ENCODE measurements around the gene PUSL1. TPM values are rescaled to one million over a fixed set of nuclear protein-coding genes. Genes with fewer than 3 reads are reported as not detected.
A peak's percentile ranks its signal among the peaks of the same experiment; 100 is the strongest.

The PUSL1 gene
- total and polyA plus RNA-seq, 2 of the 13 experiments (the other 11 are each of a cell fraction or from before 2014, with no cell fraction given): 8.3 to 22.2 TPM

- TF ChIP-seq ZNF687 (CRISPR knock-in tag; IDR thresholded peaks at IDR 0.05) (peak; percentile 92), ZNF124 (CRISPR knock-in tag; IDR thresholded peaks at IDR 0.05) (peak; percentile 58; the same call in 1 of the 2 replicates), EHMT2 (IDR thresholded peaks at IDR 0.05; ENCODE audit: borderline replicate concordance, low read depth, low read length) (no peak), BCL3 (CRISPR knock-in tag; IDR thresholded peaks at IDR 0.05) (peak; percentile 78; the same call in 1 of the 2 replicates), BHLHE40 (IDR thresholded peaks at IDR 0.05; ENCODE audit: low read length) (no peak), ZNF503 (CRISPR knock-in tag; IDR thresholded peaks at IDR 0.05) (no peak), ZNF205 (CRISPR knock-in tag; IDR thresholded peaks at IDR 0.05) (no peak; the same call in 1 of the 2 replicates), THAP11 (CRISPR knock-in tag; IDR thresholded peaks at IDR 0.05) (no peak; the same call in 1 of the 2 replicates), PAX8 (CRISPR knock-in tag; IDR thresholded peaks at IDR 0.05; ENCODE audit: borderline replicate concordance) (no peak), ZSCAN29 (CRISPR knock-in tag; conservative IDR thresholded peaks at IDR 0.05) (peak; percentile 83), ZNF781 (CRISPR knock-in tag; IDR thresholded peaks at IDR 0.05; ENCODE audit: borderline replicate concordance, not compliant biosample characterization) (no peak), SALL2 (CRISPR knock-in tag; IDR thresholded peaks at IDR 0.05) (no peak; the same call in 1 of the 2 replicates), ZNF280D (CRISPR knock-in tag; IDR thresholded peaks at IDR 0.05) (no peak), BCL6 (CRISPR knock-in tag; IDR thresholded peaks at IDR 0.05) (peak; percentile 33; the same call in 1 of the 2 replicates), ZNF749 (CRISPR knock-in tag; IDR thresholded peaks at IDR 0.05; ENCODE audit: borderline replicate concordance) (no peak), PREB (CRISPR knock-in tag; IDR thresholded peaks at IDR 0.05) (0 out of 2 replicates have a peak, but pooled peaks have one; percentile 25)
Measured at GRCh38 chr1:1281533-1282321, 26.7 kb upstream of the PUSL1 start (continued).

Measured in HepG2 (cell line).